ENCODE data around the gene IGSF21.
A peak's percentile ranks its signal among the peaks of the same experiment; 100 is the strongest.

The IGSF21 gene

GRCh38 chr1:18107369-18108298, at the start of gene IGSF21:
IGSF21 (plus strand) TSS chr1:18107798; CDS start chr1:18108129, 331 bp downstream.
- DNase-seq = no peak

GRCh38 chr1:18058206-18058921, 49.2 kb upstream of the IGSF21 start:
- DNase-seq = no peak

- DNase-seq = no peak
These were observed 48.5 kb upstream of the IGSF21 start for GRCh38 chr1:18058981-18059605.

GRCh38 chr1:18060366-18060765, 47.2 kb upstream of the IGSF21 start:
- no peak for DNase-seq

GRCh38 chr1:18062185-18062584, 45.4 kb upstream of the IGSF21 start:
- DNase-seq = no peak

GRCh38 chr1:18064534-18064933, 43.1 kb upstream of the IGSF21 start:
- DNase-seq = no peak

- DNase-seq = no peak
These were observed 41.0 kb upstream of the IGSF21 start for GRCh38 chr1:18066576-18066975.

- peak; percentile 20 for DNase-seq
These were observed 37.7 kb upstream of the IGSF21 start for GRCh38 chr1:18069903-18070302.

GRCh38 chr1:18072066-18072465, 35.5 kb upstream of the IGSF21 start:
- DNase-seq = no peak

GRCh38 chr1:18073066-18073642, 34.4 kb upstream of the IGSF21 start:
- no peak for DNase-seq

- DNase-seq = no peak
These were observed 29.9 kb upstream of the IGSF21 start for GRCh38 chr1:18077657-18078215.

- DNase-seq = no peak
These were observed 27.5 kb upstream of the IGSF21 start for GRCh38 chr1:18079941-18080735.

- DNase-seq = no peak
These were observed 22.1 kb upstream of the IGSF21 start for GRCh38 chr1:18085387-18086074.

GRCh38 chr1:18088077-18088594, 19.5 kb upstream of the IGSF21 start:
- DNase-seq = no peak

GRCh38 chr1:18089488-18089887, 18.1 kb upstream of the IGSF21 start:
- no peak for DNase-seq

- DNase-seq = no peak
These were observed 17.0 kb upstream of the IGSF21 start for GRCh38 chr1:18090636-18091035.

GRCh38 chr1:18091660-18092446, 15.7 kb upstream of the IGSF21 start:
- no peak for DNase-seq

- no peak for DNase-seq
These were observed 14.4 kb upstream of the IGSF21 start for GRCh38 chr1:18093193-18093592.

- no peak for DNase-seq
These were observed 14.0 kb upstream of the IGSF21 start for GRCh38 chr1:18093646-18094045.

GRCh38 chr1:18094096-18094495, 13.5 kb upstream of the IGSF21 start:
- DNase-seq = no peak
